ENCODE results near the gene FCHSD1. TPM values are rescaled to one million over a fixed set of nuclear protein-coding genes. Genes with fewer than 3 reads are reported as not detected.

The FCHSD1 gene
- total RNA-seq, 1 experiment from 2014 or later, result 23.1 TPM

DNA sequence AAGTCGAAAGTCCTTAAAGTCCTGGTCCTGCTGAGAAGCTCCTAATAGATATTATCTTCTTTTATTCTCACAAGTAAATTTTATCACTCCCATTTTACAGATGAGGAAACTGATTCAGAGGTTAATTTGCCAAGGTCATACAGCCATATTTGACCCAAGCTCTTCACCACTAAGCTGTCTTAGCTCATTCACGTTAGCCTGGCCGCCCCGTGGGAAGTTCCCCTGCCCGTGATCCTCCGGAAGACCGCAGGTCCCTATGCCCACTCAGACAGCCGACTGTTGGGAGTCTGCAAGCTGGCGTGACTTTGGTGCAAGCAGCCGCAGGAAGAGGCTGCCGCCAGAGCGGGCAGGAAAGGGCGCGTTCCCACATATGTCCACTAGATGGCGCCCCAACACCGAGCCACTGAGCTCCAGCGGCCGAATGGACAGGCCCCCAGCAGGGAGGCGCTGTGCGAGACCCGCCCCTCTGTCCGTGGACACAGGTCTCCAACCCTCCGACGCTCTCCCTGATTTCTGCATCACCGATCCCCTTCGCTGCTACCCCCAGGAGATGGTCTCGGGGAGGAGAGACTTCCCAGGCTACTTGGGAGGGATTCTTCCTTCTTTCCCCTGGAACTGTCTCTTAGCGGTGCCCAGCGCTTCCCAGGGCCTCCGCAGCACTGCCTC lies 40.8 kb upstream of the FCHSD1 start:
- no peaks in the 10 kb centered on the region for H3K27me3 ChIP-seq (ENCODE audit: insufficient read depth, low read length)
- no peak overlapping the region for H2BK15ac ChIP-seq (ENCODE audit: low read depth, low read length)
- Mint-ChIP-seq H3K27me3 (ENCODE audit: low read depth) (peaks cover 28% of the 10 kb centered on the region), H3K9me3 (no peaks in the 10 kb centered on the region), H3K4me3 (peak overlapping the region; percentile 72 to 78), H3K4me1 (peaks cover 29 to 36% of the 10 kb centered on the region in 2 experiments), H3K27ac (peak overlapping the region in 1 of 3 experiments; percentile 76; a peak in 2 of 7 replicates), H3K36me3 (ENCODE audit: insufficient read depth in 1 of 3, low read depth in 3 of 3) (no peaks in the 10 kb centered on the region)
- H2AFZ ChIP-seq (ENCODE audit: low read length), result no peak overlapping the region
- peak overlapping the region; percentile 37 for H3K4me2 ChIP-seq (ENCODE audit: insufficient read depth, insufficient read length, low read length)
- no peak overlapping the region for H3K14ac ChIP-seq (ENCODE audit: insufficient read depth, low read length)
- H4K20me1 ChIP-seq (ENCODE audit: control insufficient read depth, insufficient read depth, insufficient read length), result no peaks in the 10 kb centered on the region
- H4K8ac ChIP-seq (replicated peaks; ENCODE audit: insufficient read length, low read depth, low read length), result no peak overlapping the region
- H3K18ac ChIP-seq (ENCODE audit: insufficient read length, low read depth, low read length), result no peak overlapping the region
- H2BK20ac ChIP-seq (ENCODE audit: low read depth, low read length, poor library complexity, severe bottlenecking), result no peak overlapping the region
- no peaks in the 10 kb centered on the region for H3K79me2 ChIP-seq (ENCODE audit: insufficient read depth, low read length)
- no peak overlapping the region for H2BK12ac ChIP-seq (ENCODE audit: insufficient read length, low read depth, low read length)
- H3K9me3 ChIP-seq (ENCODE audit: control insufficient read depth, low read depth, low read length), result no peaks in the 10 kb centered on the region
- H2BK120ac ChIP-seq (ENCODE audit: low read depth, low read length, poor library complexity, severe bottlenecking), result no peak overlapping the region
- no peak overlapping the region for H4K91ac ChIP-seq (ENCODE audit: insufficient read length, low read depth, low read length)
- H4K5ac ChIP-seq (ENCODE audit: insufficient read length, low read depth, low read length), result no peak overlapping the region
- H3K4me1 ChIP-seq (ENCODE audit: insufficient read depth, low read length), result peaks cover 7% of the 10 kb centered on the region
- no peaks in the 10 kb centered on the region for H3K23me2 ChIP-seq (ENCODE audit: insufficient read length, low read depth, low read length, poor library complexity, severe bottlenecking)
- no peak overlapping the region for H3K27ac ChIP-seq (ENCODE audit: insufficient read length, low read depth, low read length)
- H2AK5ac ChIP-seq (ENCODE audit: insufficient read length, low read length), result no peak overlapping the region
- no peak overlapping the region for H3K23ac ChIP-seq (ENCODE audit: insufficient read length, low read depth, low read length)
- peak; percentile 89 for DNase-seq
- no peaks in the 10 kb centered on the region for H3K79me1 ChIP-seq (ENCODE audit: insufficient read depth, low read depth, low read length, poor library complexity, severe bottlenecking)
- no peak overlapping the region for H3K9ac ChIP-seq (ENCODE audit: extremely low read depth, insufficient read length, low read length)
- no peak overlapping the region for H2BK5ac ChIP-seq (ENCODE audit: insufficient read length, low read length)
- H3K4ac ChIP-seq (ENCODE audit: low read depth, low read length), result no peak overlapping the region
- H3K56ac ChIP-seq (ENCODE audit: insufficient read length, low read depth, low read length), result no peak overlapping the region
- TF ChIP-seq, protein P1, sequence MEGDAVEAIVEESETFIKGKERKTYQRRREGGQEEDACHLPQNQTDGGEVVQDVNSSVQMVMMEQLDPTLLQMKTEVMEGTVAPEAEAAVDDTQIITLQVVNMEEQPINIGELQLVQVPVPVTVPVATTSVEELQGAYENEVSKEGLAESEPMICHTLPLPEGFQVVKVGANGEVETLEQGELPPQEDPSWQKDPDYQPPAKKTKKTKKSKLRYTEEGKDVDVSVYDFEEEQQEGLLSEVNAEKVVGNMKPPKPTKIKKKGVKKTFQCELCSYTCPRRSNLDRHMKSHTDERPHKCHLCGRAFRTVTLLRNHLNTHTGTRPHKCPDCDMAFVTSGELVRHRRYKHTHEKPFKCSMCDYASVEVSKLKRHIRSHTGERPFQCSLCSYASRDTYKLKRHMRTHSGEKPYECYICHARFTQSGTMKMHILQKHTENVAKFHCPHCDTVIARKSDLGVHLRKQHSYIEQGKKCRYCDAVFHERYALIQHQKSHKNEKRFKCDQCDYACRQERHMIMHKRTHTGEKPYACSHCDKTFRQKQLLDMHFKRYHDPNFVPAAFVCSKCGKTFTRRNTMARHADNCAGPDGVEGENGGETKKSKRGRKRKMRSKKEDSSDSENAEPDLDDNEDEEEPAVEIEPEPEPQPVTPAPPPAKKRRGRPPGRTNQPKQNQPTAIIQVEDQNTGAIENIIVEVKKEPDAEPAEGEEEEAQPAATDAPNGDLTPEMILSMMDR (conservative IDR thresholded peaks at IDR 0.05), result peak; percentile 99
- H3T11ph ChIP-seq (ENCODE audit: low read length), result no peak overlapping the region
- no CpG with 5 or more reads among the region's 30 CpGs for WGBS (ENCODE audit: extremely low coverage, insufficient read length, low lambda C conversion rate)
